Mesendoderm (in vitro differentiated cells): ENCODE measurements around the gene LAMA3.

ENCODE experiments used
- DNase-seq: peaks from one replicate; pipeline ENCODE4 v3.0.0; 2013
- H2AK5ac ChIP-seq: 2 replicates; pipeline ENCODE4 v1.6.1; 2013; ENCODE audit warnings: low read length, inconsistent platforms
- H2BK120ac ChIP-seq: 2 replicates; pipeline ENCODE4 v1.6.1; 2013; ENCODE audit warnings: low read depth, mild to moderate bottlenecking, low read length, moderate library complexity, mixed read lengths
- H2BK15ac ChIP-seq: replicated peaks from 2 replicates; pipeline ENCODE4 v1.6.1; 2013; ENCODE audit warnings: low read depth, mild to moderate bottlenecking, moderate library complexity
- H2BK5ac ChIP-seq: 2 replicates; pipeline ENCODE4 v1.6.1; 2013; ENCODE audit warnings: low read length, inconsistent platforms
- H3K18ac ChIP-seq: 2 replicates; pipeline ENCODE4 v1.6.1; 2013; ENCODE audit warnings: mild to moderate bottlenecking, low read length, mixed read lengths
- H3K23ac ChIP-seq: one replicate; pipeline ENCODE4 v1.6.1; 2013; ENCODE audit warnings: low read length
- H3K27ac ChIP-seq: 2 replicates; pipeline ENCODE4 v1.5.1; 2013; ENCODE audit warnings: low read depth, mild to moderate bottlenecking, inconsistent platforms, low read length, moderate library complexity
- H3K27me3 ChIP-seq: 2 replicates; pipeline ENCODE4 v1.6.1; 2013; ENCODE audit warnings: low read length, control low read depth, mild to moderate bottlenecking, inconsistent platforms; ENCODE audit not compliant: insufficient read depth, poor library complexity
- H3K36me3 ChIP-seq: 2 replicates; pipeline ENCODE4 v1.6.1; 2013; ENCODE audit warnings: low read length, inconsistent platforms; ENCODE audit not compliant: control insufficient read depth, insufficient read depth
- H3K4ac ChIP-seq: one replicate; pipeline ENCODE4 v1.6.1; 2013; ENCODE audit warnings: low read depth, mild to moderate bottlenecking, low read length, moderate library complexity
- H3K4me1 ChIP-seq: 2 replicates; pipeline ENCODE4 v1.6.1; 2013; ENCODE audit warnings: low read depth, low read length, inconsistent platforms; ENCODE audit not compliant: control insufficient read depth
- H3K4me2 ChIP-seq: 2 replicates; pipeline ENCODE4 v1.6.1; 2013; ENCODE audit warnings: low read length
- H3K4me3 ChIP-seq: 2 replicates; pipeline ENCODE4 v1.5.1; 2013; ENCODE audit warnings: mild to moderate bottlenecking, low read length
- H3K56ac ChIP-seq: one replicate; pipeline ENCODE4 v1.6.1; 2013; ENCODE audit warnings: low read length
- H3K79me1 ChIP-seq: 2 replicates; pipeline ENCODE4 v1.6.1; 2013; ENCODE audit warnings: low read length, inconsistent platforms
- H3K79me2 ChIP-seq: 2 replicates; pipeline ENCODE4 v1.6.1; 2013; ENCODE audit warnings: mild to moderate bottlenecking, low read length; ENCODE audit not compliant: control insufficient read depth, insufficient read depth
- H3K9ac ChIP-seq: 2 replicates; pipeline ENCODE4 v1.6.1; 2013; ENCODE audit warnings: low read length, inconsistent platforms
- H4K5ac ChIP-seq: one replicate; pipeline ENCODE4 v1.6.1; 2013; ENCODE audit warnings: low read length
- H4K8ac ChIP-seq: one replicate; pipeline ENCODE4 v1.6.1; 2013; ENCODE audit warnings: low read depth, mild to moderate bottlenecking, control low read depth, low read length, moderate library complexity
- WGBS: extraction: QIAGEN DNeasy Blood & Tissue Kit; methylation state at CpG from one replicate; pipeline ENCODE4 v1.1.7; 2013; ENCODE audit warnings: low lambda C conversion rate, missing lambda C conversion rate; ENCODE audit not compliant: insufficient coverage; ENCODE audit errors: extremely low coverage; 5-methylcytosine and 5-hydroxymethylcytosine counted together

Gene LAMA3

DNA sequence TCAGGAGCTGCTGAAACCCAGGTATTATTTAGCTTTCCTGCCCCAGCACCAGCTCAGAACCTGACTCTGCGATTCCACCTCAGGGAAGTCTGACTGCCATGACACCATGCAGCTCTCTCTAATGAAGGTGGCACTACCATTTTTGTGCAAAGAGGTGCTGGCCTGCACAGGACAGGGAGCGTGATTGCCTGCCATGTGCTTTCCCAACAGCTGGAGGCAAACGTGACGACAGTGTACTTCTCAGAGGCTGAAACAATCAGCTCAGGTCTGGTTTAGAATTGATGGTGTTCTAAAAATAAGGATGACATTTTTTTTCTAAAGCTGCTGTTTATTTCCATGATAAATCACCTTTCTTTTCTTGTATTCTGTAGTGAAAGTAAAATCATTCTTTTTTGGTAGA lies 250.1 kb downstream of the LAMA3 start:
- Histone ChIP-seq H4K5ac (no peak overlapping the region), H3K36me3 (no peaks in the 10 kb centered on the region), H3K79me2 (no peaks in the 10 kb centered on the region), H3K56ac (no peak overlapping the region), H3K4me1 (peaks cover 1% of the 10 kb centered on the region), H3K4me3 (no peak overlapping the region), H3K23ac (no peak overlapping the region), H3K27ac (no peak overlapping the region), H3K18ac (no peak overlapping the region), H2AK5ac (no peak overlapping the region), H3K4ac (no peak overlapping the region), H3K79me1 (no peaks in the 10 kb centered on the region), H3K4me2 (no peak overlapping the region), H2BK120ac (no peak overlapping the region), H3K9ac (no peak overlapping the region), H2BK15ac (no peak overlapping the region), H4K8ac (no peak overlapping the region), H2BK5ac (no peak overlapping the region), H3K27me3 (no peaks in the 10 kb centered on the region)
- WGBS = no CpG with 5 or more reads among the region's 4 CpGs
- no peak for DNase-seq

DNA sequence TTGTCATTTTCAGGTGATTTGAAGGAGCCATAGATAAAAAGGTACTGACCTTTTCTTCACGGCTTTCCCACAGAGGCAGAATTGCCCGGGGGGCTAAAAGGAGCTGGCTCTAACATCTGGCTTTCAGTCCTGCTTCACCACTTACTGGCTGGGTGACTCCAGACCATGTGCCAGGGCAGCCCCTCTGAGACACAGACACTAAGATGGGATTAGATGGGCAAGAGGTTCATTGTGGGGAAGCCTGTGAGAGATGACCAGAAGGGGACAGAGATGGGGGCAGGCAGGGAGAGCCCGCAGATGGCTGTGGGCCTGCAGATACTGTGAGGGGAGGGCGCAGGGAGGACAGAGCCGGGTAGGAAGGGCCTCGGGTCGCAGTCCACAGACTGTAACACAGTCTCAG lies 250.6 kb downstream of the LAMA3 start:
- WGBS = no CpG with 5 or more reads among the region's 7 CpGs
- DNase-seq = no peak
- no peak overlapping the region for H3K4me2 ChIP-seq

DNA sequence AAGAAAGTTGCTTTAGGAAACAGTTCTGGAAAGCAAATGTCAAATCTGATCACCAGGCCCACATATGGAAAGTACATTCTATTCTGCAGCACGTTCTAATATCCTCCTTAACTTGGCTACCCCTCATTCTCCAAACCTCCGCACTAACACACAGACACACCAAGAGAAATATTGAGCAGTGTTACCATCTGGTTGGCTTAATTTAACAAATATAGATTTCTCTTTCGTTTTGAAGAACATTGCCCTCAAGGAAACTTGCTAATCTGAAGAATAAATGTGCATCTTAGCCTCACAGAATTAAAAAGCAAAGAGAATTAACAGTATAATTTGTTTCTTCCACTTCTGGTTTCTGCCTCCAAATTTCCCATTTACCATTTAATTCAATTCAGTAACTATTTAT lies 252.5 kb downstream of the LAMA3 start:
- Histone ChIP-seq H3K27ac (no peak overlapping the region), H3K4me1 (peaks cover 1% of the 10 kb centered on the region), H3K23ac (no peak overlapping the region), H3K4me2 (no peak overlapping the region), H3K9ac (no peak overlapping the region), H2BK15ac (no peak overlapping the region), H3K4ac (no peak overlapping the region), H3K4me3 (no peak overlapping the region), H2BK120ac (no peak overlapping the region), H3K27me3 (no peaks in the 10 kb centered on the region), H4K5ac (no peak overlapping the region), H3K18ac (no peak overlapping the region), H3K56ac (no peak overlapping the region), H4K8ac (no peak overlapping the region), H3K36me3 (no peaks in the 10 kb centered on the region), H3K79me1 (no peaks in the 10 kb centered on the region), H2BK5ac (no peak overlapping the region), H3K79me2 (no peaks in the 10 kb centered on the region), H2AK5ac (no peak overlapping the region)
- no peak for DNase-seq
- WGBS = no CpG with 5 or more reads among the region's 3 CpGs

More for the DNA sequence above, 250.6 kb downstream of the LAMA3 start:
- H2BK15ac ChIP-seq = no peak overlapping the region
- H2AK5ac ChIP-seq = no peak overlapping the region
- H2BK5ac ChIP-seq = no peak overlapping the region
- no peak overlapping the region for H3K23ac ChIP-seq
- no peaks in the 10 kb centered on the region for H3K79me1 ChIP-seq
- H3K4ac ChIP-seq = no peak overlapping the region
- no peaks in the 10 kb centered on the region for H3K79me2 ChIP-seq
- no peak overlapping the region for H2BK120ac ChIP-seq
- no peak overlapping the region for H4K5ac ChIP-seq
- H4K8ac ChIP-seq = no peak overlapping the region
- H3K36me3 ChIP-seq = no peaks in the 10 kb centered on the region
- H3K18ac ChIP-seq = no peak overlapping the region
- no peak overlapping the region for H3K4me3 ChIP-seq
- H3K9ac ChIP-seq = no peak overlapping the region
- no peak overlapping the region for H3K27ac ChIP-seq
- peaks cover 1% of the 10 kb centered on the region for H3K4me1 ChIP-seq
- H3K27me3 ChIP-seq = no peaks in the 10 kb centered on the region
- H3K56ac ChIP-seq = no peak overlapping the region

DNA sequence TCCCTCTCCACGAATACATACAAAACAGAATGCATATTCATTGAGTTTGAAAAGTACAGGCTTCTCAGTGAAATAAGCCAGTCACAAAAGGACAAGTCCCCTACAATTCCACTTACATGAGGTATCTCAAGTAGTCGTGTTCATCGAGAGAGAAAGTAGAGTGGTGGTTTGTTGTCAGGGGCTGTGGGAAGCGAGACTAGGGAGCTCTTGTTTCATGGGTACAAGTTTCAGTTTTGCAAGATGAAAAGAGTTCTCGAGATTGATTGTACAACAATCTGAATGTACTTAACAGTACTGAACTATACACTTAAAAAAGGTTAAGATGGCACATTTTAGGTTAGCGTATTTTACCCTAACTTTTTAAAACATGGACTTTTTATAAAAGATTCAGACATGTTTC lies 253.9 kb downstream of the LAMA3 start:
- H3K79me2 ChIP-seq = no peaks in the 10 kb centered on the region
- H2BK15ac ChIP-seq = no peak overlapping the region
- H3K56ac ChIP-seq = no peak overlapping the region
- no peak overlapping the region for H4K5ac ChIP-seq
- H2BK5ac ChIP-seq = no peak overlapping the region
- H2AK5ac ChIP-seq = no peak overlapping the region
- no peaks in the 10 kb centered on the region for H3K36me3 ChIP-seq
- H3K4ac ChIP-seq = no peak overlapping the region
- H3K4me2 ChIP-seq = no peak overlapping the region
- no peak overlapping the region for H4K8ac ChIP-seq
- H3K9ac ChIP-seq = no peak overlapping the region
- DNase-seq = no peak
- WGBS = no CpG with 5 or more reads among the region's 6 CpGs
- H3K27me3 ChIP-seq = no peaks in the 10 kb centered on the region
- H3K18ac ChIP-seq = no peak overlapping the region
- H3K27ac ChIP-seq = no peak overlapping the region
- H3K23ac ChIP-seq = no peak overlapping the region
- no peaks in the 10 kb centered on the region for H3K79me1 ChIP-seq
- no peak overlapping the region for H3K4me3 ChIP-seq
- no peak overlapping the region for H2BK120ac ChIP-seq
- H3K4me1 ChIP-seq = peaks cover 1% of the 10 kb centered on the region

DNA sequence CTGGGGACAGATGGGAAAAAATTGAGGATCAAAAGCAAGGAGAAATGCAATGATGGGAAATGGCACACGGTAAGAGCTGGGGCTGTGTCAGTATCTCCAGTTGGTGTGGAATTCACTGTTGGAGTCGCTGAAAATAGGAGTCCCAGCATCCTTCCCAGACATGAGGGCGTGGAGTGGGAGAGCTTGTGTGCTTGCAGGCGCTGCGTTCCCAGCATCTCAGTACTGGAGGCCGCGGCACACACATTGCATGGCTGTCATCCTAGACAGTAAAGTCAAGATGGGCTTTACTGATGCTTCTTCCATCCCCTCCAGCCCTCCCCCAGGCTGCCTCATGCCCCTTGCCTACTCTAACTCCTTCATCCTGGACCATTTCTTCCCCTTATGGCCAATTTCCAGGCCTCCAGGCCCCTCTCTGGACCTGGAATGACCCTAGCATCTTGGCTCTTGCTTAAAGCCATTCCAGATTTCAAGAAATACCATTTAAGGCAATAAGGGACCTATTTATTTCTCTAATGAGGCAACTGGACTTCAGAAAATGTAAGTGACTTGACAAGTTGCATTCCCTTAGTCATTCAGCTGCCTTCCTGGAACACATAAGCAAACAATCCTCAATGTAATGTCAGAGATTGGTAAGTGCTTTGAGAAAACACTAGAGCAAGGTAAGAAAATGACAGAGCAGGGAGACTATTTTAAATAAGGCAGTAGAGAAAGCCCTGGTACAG lies 254.8 kb downstream of the LAMA3 start:
- peaks cover 1% of the 10 kb centered on the region for H3K4me1 ChIP-seq
- no peak overlapping the region for H2BK120ac ChIP-seq
- H2BK5ac ChIP-seq = no peak overlapping the region
- no peak for DNase-seq
- H3K79me1 ChIP-seq = no peaks in the 10 kb centered on the region
- WGBS = no CpG with 5 or more reads among the region's 7 CpGs
- no peaks in the 10 kb centered on the region for H3K36me3 ChIP-seq
- no peak overlapping the region for H3K27ac ChIP-seq
- no peak overlapping the region for H3K4me2 ChIP-seq
- no peak overlapping the region for H3K4ac ChIP-seq
- H3K79me2 ChIP-seq = no peaks in the 10 kb centered on the region
- H3K23ac ChIP-seq = no peak overlapping the region
- H3K56ac ChIP-seq = no peak overlapping the region
- H2AK5ac ChIP-seq = no peak overlapping the region
- H3K9ac ChIP-seq = no peak overlapping the region
- H3K18ac ChIP-seq = no peak overlapping the region
- H2BK15ac ChIP-seq = no peak overlapping the region
- H4K8ac ChIP-seq = no peak overlapping the region
- H3K27me3 ChIP-seq = no peaks in the 10 kb centered on the region
- no peak overlapping the region for H4K5ac ChIP-seq
- H3K4me3 ChIP-seq = no peak overlapping the region
